Upper lobe of left lung (tissue), 6 donors: ENCODE measurements around the gene STING1. TPM values are rescaled to one million over a fixed set of nuclear protein-coding genes. Genes with fewer than 3 reads are reported as not detected.
A peak's percentile ranks its signal among the peaks of the same experiment; 100 is the strongest.
"Not testable (repeated sequence)": the region's sequence is repeated elsewhere in the genome, so short reads cannot be mapped to it uniquely, and the experiment has no call there.

ENCODE experiments used
- ATAC-seq, 2 donors: fragments of 200-7000 bp; cut with Tn5 transposase; one replicate each; pipeline ENCODE4 v1.9.1; 2022; ENCODE audit warnings: mild to moderate bottlenecking in 2 of 2, moderate library complexity in 2 of 2; ENCODE audit not compliant: low FRiP score in 2 of 2
- DNase-seq, 2 donors: peaks; one replicate each; pipeline ENCODE4 v3.0.0-alpha.2; 2019 to 2020
- H3K27ac ChIP-seq, 4 donors: fragments of 200-600 bp; sonication (generic); one replicate each; pipeline ENCODE4 v1.5.1; 2016 to 2019
- H3K27me3 ChIP-seq, 4 donors: fragments of 200-600 bp; sonication (generic); one replicate each; pipeline ENCODE4 v1.5.1; 2017 to 2019
- H3K36me3 ChIP-seq, 4 donors: fragments of 200-600 bp; sonication (generic); one replicate each; pipeline ENCODE4 v1.5.1; 2016 to 2019
- H3K4me1 ChIP-seq, 4 donors: fragments of 200-600 bp; sonication (generic); one replicate each; pipeline ENCODE4 v1.5.1; 2018 to 2019
- H3K4me3 ChIP-seq, 4 donors: fragments of 200-600 bp; sonication (generic); one replicate each; pipeline ENCODE4 v1.5.1; 2017 to 2019; ENCODE audit warnings: mild to moderate bottlenecking in 2 of 4, moderate library complexity in 1 of 4
- H3K9me3 ChIP-seq, 4 donors: fragments of 200-600 bp; sonication (generic); one replicate each; pipeline ENCODE4 v1.5.1; 2018 to 2019
- CTCF ChIP-seq, 6 experiments: fragments of 450-650 bp in 4 of 6; fragments of 200-600 bp in 2 of 6; sonication (generic) in 2 of 6; IDR thresholded peaks; one replicate each; pipeline ENCODE4 v1.5.1; 2016 to 2019; ENCODE audit warnings: antibody characterized with exemption in 6 of 6
- EP300 ChIP-seq, 4 donors: sonication (generic); formaldehyde crosslinking; IDR thresholded peaks; one replicate each; pipeline ENCODE4 v1.5.1; 2017; ENCODE audit warnings: antibody characterized with exemption in 4 of 4, control low read depth in 2 of 4
- POLR2A ChIP-seq, 4 donors: fragments of 450-650 bp; IDR thresholded peaks; one replicate each; pipeline ENCODE4 v1.5.1; 2016 to 2017; ENCODE audit warnings: antibody characterized with exemption in 4 of 4, mild to moderate bottlenecking in 2 of 4
- POLR2AphosphoS5 ChIP-seq, 2 donors: sonication (generic); formaldehyde crosslinking; IDR thresholded peaks; one replicate each; pipeline ENCODE4 v1.5.1; 2017; ENCODE audit warnings: antibody characterized with exemption in 2 of 2
- WGBS, 2 donors: methylation state at CpG; one replicate each; pipeline ENCODE4 v1.1.5; 2017 to 2018; 5-methylcytosine and 5-hydroxymethylcytosine counted together
- total RNA-seq, 6 donors: library from RNA; depleted of rRNA in 4 of 6; stranded (reverse); fragments of >200 nt in 4 of 6; gene quantifications; one replicate each; pipeline versions ENCODE4 v1.1.0 to v1.2.1, GENCODE V29; 2016 to 2021
- donor health status: DM: no; HTN: no; CAD: no; lungs with moderate emphysema.
- donor health status: DM: no; HTN: yes; CAD: no; lungs with severe emphysema.

The STING1 gene
- 100 to 1,000 TPM in 5 of 6 donors, 10 to 100 TPM in 1; 70.3 to 141 (median 107) TPM for total RNA-seq

- TF ChIP-seq POLR2A (IDR thresholded peaks at IDR 0.05) (peak in 2 of 4 donors; percentile 59 to 60), EP300 (IDR thresholded peaks at IDR 0.05) (peak in 2 of 4 donors; percentile 54 to 74), POLR2AphosphoS5 (IDR thresholded peaks at IDR 0.05) (peak; percentile 67 to 86), CTCF (IDR thresholded peaks at IDR 0.05) (no peak)
- H3K4me3 ChIP-seq, result peak within 1 kb of the TSS; percentile 48 to 64 (median 63)
- peaks cover 13 to 34% (median 20%) of the 10 kb centered on the region in 4 donors for H3K36me3 ChIP-seq
- peaks cover 38 to 53% (median 51%) of the 10 kb centered on the region in 4 donors for H3K4me1 ChIP-seq
- WGBS, 2 donors, result 0 to 1% methylated on average over 8 to 19 of the region's 19 CpGs
- no peaks in the 10 kb centered on the region for H3K27me3 ChIP-seq
- no peaks in the 10 kb centered on the region for H3K9me3 ChIP-seq
- peak within 1 kb of the TSS; percentile 95 to 99 (median 96) for H3K27ac ChIP-seq
- ATAC-seq, result peak; percentile 85 to 88
- DNase-seq, result peak; percentile 71 to 92
Observed at GRCh38 chr5:139482050-139482889, at the start of gene STING1. Gene STING1, minus strand, starts transcription at chr5:139482758. Its CDS starts 1,054 bp downstream, at chr5:139481704.

- WGBS, 2 donors, result 86 to 91% methylated on average over 3 of the region's 3 CpGs
Observed at GRCh38 chr5:139531772-139532169, 49.2 kb upstream of the STING1 start.

DNA sequence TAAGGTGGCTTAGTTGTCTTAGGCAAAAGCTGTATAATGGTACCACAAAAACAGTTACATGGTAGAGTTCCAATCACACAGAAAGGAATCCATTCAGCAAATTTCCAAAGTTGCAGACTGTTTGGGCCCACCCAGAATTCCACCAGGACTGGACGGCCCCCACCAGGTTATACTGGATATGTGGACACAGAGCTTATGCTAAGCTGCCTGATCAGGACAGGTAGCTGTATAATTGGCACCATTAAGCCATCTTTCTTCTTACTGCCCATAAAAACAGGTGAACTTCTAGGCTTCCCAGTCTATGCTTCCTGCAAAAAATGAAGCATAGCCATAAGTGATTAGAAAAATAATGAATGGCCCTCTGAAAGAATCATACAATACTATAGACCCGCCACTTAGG, 47.5 kb upstream of the STING1 start:
- H3K4me1 ChIP-seq, DNase-seq, H3K4me3 ChIP-seq, H3K27me3 ChIP-seq, ATAC-seq, H3K9me3 ChIP-seq, H3K36me3 ChIP-seq, H3K27ac ChIP-seq: not testable (repeated sequence)
- WGBS, 2 donors, result 92 to 98% methylated on average over 2 of the region's 2 CpGs

More at GRCh38 chr5:139531772-139532169, 49.2 kb upstream of the STING1 start:
- Histone ChIP-seq H3K9me3 (no peaks in the 10 kb centered on the region), H3K4me1 (no peaks in the 10 kb centered on the region), H3K36me3 (no peaks in the 10 kb centered on the region), H3K4me3 (no peak overlapping the region), H3K27ac (no peak overlapping the region), H3K27me3 (no peaks in the 10 kb centered on the region)
- no peak for DNase-seq
- TF ChIP-seq POLR2A (IDR thresholded peaks at IDR 0.05) (no peak), EP300 (IDR thresholded peaks at IDR 0.05) (no peak), CTCF (IDR thresholded peaks at IDR 0.05) (no peak), POLR2AphosphoS5 (IDR thresholded peaks at IDR 0.05) (no peak)
- no peak for ATAC-seq

DNA sequence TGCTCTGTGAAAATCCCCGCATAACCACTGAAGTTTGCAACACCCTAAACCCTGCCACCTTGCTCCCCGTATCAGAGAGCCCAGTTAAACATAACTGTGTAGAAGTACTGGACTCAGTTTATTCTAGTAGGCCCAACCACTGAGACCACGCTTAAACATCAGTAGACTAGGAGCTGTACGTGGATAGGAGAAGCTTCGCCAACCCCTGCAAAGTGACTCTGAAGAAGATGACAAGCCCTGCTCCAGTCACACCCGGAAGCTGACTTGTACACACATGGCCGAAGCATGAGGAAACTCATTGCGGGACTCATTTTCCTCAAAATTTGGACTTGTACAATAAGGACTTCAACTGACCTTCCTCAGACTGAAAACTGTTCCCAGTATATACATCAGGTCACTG, 46.1 kb upstream of the STING1 start:
- not testable (repeated sequence) for ATAC-seq, H3K27me3 ChIP-seq, H3K4me1 ChIP-seq, H3K27ac ChIP-seq, DNase-seq, H3K4me3 ChIP-seq, H3K9me3 ChIP-seq, H3K36me3 ChIP-seq
- 93 to 95% methylated on average over 8 of the region's 8 CpGs for WGBS, 2 donors

DNA sequence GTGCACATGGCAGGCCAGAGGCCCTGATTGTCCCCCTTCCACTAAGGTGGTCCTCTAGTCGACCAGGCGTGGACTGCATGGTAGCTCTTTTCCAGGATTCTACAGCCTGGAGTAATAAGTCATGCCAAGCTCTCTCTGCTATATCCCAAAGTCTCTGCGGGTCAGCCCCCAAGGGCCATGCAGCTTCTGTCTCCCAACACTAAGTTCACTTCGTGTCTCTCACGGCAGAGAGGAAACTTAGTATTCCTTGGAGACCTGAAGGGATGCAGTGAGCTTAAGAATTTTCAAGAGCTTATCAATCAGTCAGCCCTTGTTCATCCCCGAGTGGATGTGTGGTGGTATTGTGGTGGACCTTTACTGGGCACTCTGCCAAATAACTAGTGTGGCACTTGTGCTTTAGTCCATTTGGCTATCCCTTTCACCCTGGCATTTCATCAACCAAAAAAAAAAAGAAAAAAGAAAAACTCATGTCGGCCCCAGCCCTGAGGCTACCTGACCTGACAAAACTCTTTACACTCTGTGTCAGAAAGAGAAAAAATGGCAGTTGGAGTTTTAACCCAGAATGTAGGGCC, 45.4 kb upstream of the STING1 start:
- not testable (repeated sequence) for DNase-seq, H3K9me3 ChIP-seq
- WGBS, 2 donors, result 75 to 78% methylated on average over 7 of the region's 7 CpGs

DNA sequence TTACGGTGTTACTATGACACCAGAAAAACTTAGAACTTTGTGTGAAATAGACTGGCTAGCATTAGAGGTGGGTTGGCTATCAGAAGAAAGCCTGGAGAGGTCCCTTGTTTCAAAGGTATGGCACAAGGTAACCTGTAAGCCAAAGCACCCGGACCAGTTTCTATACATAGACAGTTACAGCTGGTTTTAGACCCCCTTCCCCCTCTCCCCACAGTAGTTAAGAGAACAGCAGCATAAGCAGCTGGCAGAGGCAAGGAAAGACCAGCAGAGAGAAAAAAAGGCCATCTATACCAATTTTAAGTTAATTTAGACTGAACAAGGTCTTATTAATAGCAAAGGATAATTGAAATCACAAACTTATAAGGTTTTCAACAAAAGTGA, 44.5 kb upstream of the STING1 start:
- H3K36me3 ChIP-seq, H3K27ac ChIP-seq, H3K4me1 ChIP-seq, H3K27me3 ChIP-seq, H3K4me3 ChIP-seq, H3K9me3 ChIP-seq, DNase-seq, ATAC-seq: not testable (repeated sequence)
- WGBS, 2 donors, result 78 to 85% methylated on average over 2 of the region's 2 CpGs

More for the DNA sequence above, 45.4 kb upstream of the STING1 start:
- not testable (repeated sequence) for H3K4me3 ChIP-seq, H3K27ac ChIP-seq, ATAC-seq, H3K36me3 ChIP-seq, H3K4me1 ChIP-seq, H3K27me3 ChIP-seq

GRCh38 chr5:139526309-139527089, 43.9 kb upstream of the STING1 start:
- H3K9me3 ChIP-seq, H3K4me1 ChIP-seq, H3K4me3 ChIP-seq, H3K27ac ChIP-seq, H3K36me3 ChIP-seq, ATAC-seq, H3K27me3 ChIP-seq: not testable (repeated sequence)
- WGBS, 2 donors, result 92 to 95% methylated on average over 22 of the region's 22 CpGs
- DNase-seq, result peak in 1 of 2 donors; percentile 42

DNA sequence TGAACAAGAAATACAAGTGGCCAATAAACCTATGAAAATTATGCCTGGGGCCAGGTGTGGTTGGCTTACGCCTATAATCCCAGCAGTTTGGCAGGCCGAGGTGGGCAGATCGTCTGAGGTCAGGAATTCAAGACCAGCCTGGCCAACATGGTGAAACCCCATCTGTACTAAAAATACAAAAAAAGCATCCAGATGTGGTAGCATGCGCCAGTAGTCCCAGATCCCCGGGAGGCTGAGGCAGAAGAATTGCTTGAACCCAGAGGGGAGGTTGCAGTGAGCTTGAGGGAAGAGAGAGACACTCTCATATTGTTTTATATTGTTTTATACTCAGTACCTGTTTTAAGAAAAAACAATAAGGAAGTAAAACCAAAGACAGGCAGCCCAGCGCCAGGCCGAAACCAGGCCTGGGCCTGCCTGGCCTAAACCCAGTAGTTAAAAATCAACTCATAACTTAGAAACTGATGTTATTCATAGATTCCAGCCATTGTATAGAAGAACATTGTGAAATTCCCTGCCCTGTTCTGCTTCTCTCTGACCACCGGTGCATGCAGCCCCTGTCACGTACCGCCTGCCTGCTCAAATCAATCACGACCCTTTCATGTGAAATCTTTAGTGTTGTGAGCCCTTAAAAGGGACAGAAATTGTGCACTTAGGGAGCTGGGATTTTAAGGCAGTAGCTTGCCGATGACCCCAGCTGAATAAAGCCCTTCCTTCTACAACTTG, 43.2 kb upstream of the STING1 start:
- H3K27me3 ChIP-seq, DNase-seq, ATAC-seq, H3K36me3 ChIP-seq, H3K27ac ChIP-seq, H3K9me3 ChIP-seq, H3K4me3 ChIP-seq, H3K4me1 ChIP-seq: not testable (repeated sequence)
- 88 to 93% methylated on average over 12 of the region's 12 CpGs for WGBS, 2 donors
